Measurements from ENCODE around the gene DHPS.
"Not testable (repeated sequence)": the region's sequence is repeated elsewhere in the genome, so short reads cannot be mapped to it uniquely, and the experiment has no call there.

DHPS gene

GRCh38 chr19:12680034-12680433 lies 1.6 kb downstream of the DHPS start:
- no peak for DNase-seq (ENCODE audit: extremely low read depth, low read depth)
- TF ChIP-seq CTCF (IDR thresholded peaks at IDR 0.05; ENCODE audit: low read depth, low read length), result no peak

- DNase-seq (ENCODE audit: extremely low read depth, low read depth), result not testable (repeated sequence)
These were observed 3.6 kb downstream of the DHPS start for GRCh38 chr19:12678039-12678438.

- no peak for DNase-seq (ENCODE audit: extremely low read depth, low read depth)
These were observed 4.8 kb downstream of the DHPS start for GRCh38 chr19:12676928-12677327.

GRCh38 chr19:12676384-12676792 lies 5.3 kb downstream of the DHPS start:
- no peak for DNase-seq (ENCODE audit: extremely low read depth, low read depth)
- peak; percentile 87 for TF ChIP-seq CTCF (IDR thresholded peaks at IDR 0.05; ENCODE audit: low read depth, low read length)

More at GRCh38 chr19:12676928-12677327, 4.8 kb downstream of the DHPS start:
- no peak for TF ChIP-seq CTCF (IDR thresholded peaks at IDR 0.05; ENCODE audit: low read depth, low read length)

GRCh38 chr19:12675940-12676339 lies 5.7 kb downstream of the DHPS start:
- DNase-seq (ENCODE audit: extremely low read depth, low read depth), result no peak
- no peak for TF ChIP-seq CTCF (IDR thresholded peaks at IDR 0.05; ENCODE audit: low read depth, low read length)

GRCh38 chr19:12675399-12675798 lies 6.3 kb downstream of the DHPS start:
- no peak for DNase-seq (ENCODE audit: extremely low read depth, low read depth)
- no peak for TF ChIP-seq CTCF (IDR thresholded peaks at IDR 0.05; ENCODE audit: low read depth, low read length)

GRCh38 chr19:12672744-12673143 lies 8.9 kb downstream of the DHPS start:
- TF ChIP-seq CTCF (IDR thresholded peaks at IDR 0.05; ENCODE audit: low read depth, low read length), result no peak
- DNase-seq (ENCODE audit: extremely low read depth, low read depth), result no peak

- TF ChIP-seq CTCF (IDR thresholded peaks at IDR 0.05; ENCODE audit: low read depth, low read length), result no peak
- no peak for DNase-seq (ENCODE audit: extremely low read depth, low read depth)
These were observed 11.3 kb downstream of the DHPS start for GRCh38 chr19:12670159-12670928.

All from AG09319 (cell line).